Heart left ventricle (tissue), 13 donors: Measurements from ENCODE around the gene PCGF3.

ENCODE experiments used
- POLR2A ChIP-seq, 2 donors: fragments of 450-650 bp; IDR thresholded peaks; one replicate each; pipeline ENCODE4 v1.6.1; 2017; ENCODE audit warnings: antibody characterized with exemption in 2 of 2, mild to moderate bottlenecking in 2 of 2, moderate library complexity in 2 of 2
- TF ChIP-seq, protein P1 (sequence below), 12 donors: fragments of 200-600 bp; sonication (generic) in 4 of 12; IDR thresholded peaks; one replicate each; pipeline versions ENCODE4 v1.5.0 to v1.8.0; 2018 to 2022; ENCODE audit warnings: antibody characterized with exemption in 12 of 12, mild to moderate bottlenecking in 5 of 12
- donor health status: ischemic (EF 13 %, LVEDD 7.1; RV severe dilation, severe dysfunction).
- donor health status: DM: no; HTN: yes; CAD: no.
- donor health status: DM: no; HTN: no; CAD: no.
- donor health status: ischemic (EF 25% LVEDD 6.9; RV normal size, moderate dysfunction).
- donor health status: ischemic (EF 25% LVEDD 5.7; RV mildly dilated, moderate dysfunction).
- donor health status: ischemic (EF 35%, LVEDD 5.7; RV mildly dilated, moderate dysfunction).
- donor health status: nonischemic (EF 11% LVEDD 7.7; RV severe dilation, severe dysfunction).
- donor health status: DM: yes; HTN: yes; CAD: no.
- donor health status: PGD.
- donor health status: ischemic (EF 29% LVEDD 5.4; RV normal size, mild dysfunction).
- donor health status: nonischemic (EF 23%, LVEDD 6.1; RV moderate dilation, normal function).

DNA sequence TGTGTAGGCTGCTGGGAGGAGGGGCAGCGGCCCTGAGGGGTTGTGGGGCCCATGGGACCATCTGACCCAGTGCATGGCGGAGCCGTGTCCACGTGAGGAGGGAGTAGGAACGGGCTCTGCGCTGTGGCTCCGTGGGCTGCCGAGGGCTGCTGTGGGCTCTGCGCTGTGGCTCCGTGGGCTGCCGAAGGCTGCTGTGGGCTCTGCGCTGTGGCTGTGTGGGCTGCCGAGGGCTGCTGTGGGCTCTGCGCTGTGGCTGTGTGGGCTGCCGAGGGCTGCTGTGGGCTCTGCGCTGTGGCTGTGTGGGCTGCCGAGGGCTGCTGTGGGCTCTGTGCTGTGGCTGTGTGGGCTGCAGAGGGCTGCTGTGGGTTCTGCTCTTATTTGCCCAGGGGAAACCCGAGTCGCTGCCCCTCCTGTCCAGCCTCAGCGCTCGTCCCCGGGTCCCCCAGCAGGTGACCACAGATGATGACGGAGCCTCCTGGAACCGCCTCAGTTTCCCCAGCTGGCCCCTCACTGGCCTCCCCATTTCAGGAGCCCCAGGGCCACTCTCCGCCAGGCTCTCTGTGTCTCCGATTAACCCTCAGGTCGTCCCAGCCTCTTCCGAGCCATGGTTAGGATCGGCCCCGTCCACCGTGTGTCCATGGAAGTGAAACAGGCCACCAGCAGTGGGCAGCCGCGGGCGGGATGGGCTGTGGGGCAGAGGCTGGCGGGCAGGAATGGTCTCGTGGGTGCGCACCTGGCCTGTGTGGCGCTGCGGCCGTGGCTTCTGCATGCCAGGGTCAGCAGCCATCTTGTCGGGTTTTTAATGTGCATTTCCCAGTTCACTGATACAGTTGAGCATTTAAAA, 20.0 kb downstream of the PCGF3 start:
- TF ChIP-seq, protein P1, sequence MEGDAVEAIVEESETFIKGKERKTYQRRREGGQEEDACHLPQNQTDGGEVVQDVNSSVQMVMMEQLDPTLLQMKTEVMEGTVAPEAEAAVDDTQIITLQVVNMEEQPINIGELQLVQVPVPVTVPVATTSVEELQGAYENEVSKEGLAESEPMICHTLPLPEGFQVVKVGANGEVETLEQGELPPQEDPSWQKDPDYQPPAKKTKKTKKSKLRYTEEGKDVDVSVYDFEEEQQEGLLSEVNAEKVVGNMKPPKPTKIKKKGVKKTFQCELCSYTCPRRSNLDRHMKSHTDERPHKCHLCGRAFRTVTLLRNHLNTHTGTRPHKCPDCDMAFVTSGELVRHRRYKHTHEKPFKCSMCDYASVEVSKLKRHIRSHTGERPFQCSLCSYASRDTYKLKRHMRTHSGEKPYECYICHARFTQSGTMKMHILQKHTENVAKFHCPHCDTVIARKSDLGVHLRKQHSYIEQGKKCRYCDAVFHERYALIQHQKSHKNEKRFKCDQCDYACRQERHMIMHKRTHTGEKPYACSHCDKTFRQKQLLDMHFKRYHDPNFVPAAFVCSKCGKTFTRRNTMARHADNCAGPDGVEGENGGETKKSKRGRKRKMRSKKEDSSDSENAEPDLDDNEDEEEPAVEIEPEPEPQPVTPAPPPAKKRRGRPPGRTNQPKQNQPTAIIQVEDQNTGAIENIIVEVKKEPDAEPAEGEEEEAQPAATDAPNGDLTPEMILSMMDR (IDR thresholded peaks at IDR 0.05): no peak
- no peak for TF ChIP-seq POLR2A (IDR thresholded peaks at IDR 0.05)
